HEK293 (cell line): Measurements from ENCODE around the gene ASIP.

Experiments used
- CTCF ChIA-PET: fragments of 350-600 bp; formaldehyde crosslinking; extraction: SDS; loops from one replicate; lab custom pipeline; 2021; ENCODE audit warnings: antibody characterized with exemption; lab: Yijun Ruan, JAX
- POLR2A ChIA-PET: fragments of 300-600 bp; formaldehyde crosslinking; extraction: SDS; loops from one replicate; lab custom pipeline; 2020; ENCODE audit warnings: antibody characterized with exemption, inconsistent platforms; lab: Yijun Ruan, JAX
- H3K27ac ChIP-seq: fragments of 200-500 bp; sonication (Bioruptor generic); 2 replicates; pipeline ENCODE4 v1.5.1; 2014; ENCODE audit warnings: low read depth, low read length, control low read depth, inconsistent platforms; ENCODE audit errors: extremely low read depth
- H3K36me3 ChIP-seq, 2 experiments: fragments of 200-500 bp in 1 of 2; sonication (Bioruptor generic) in 1 of 2; 1 replicate in 1 of 2; 2 replicates in 1 of 2; pipeline ENCODE4 v1.5.1; 2014 to 2017; ENCODE audit warnings: inconsistent platforms in 2 of 2, low read length in 2 of 2; ENCODE audit not compliant: control insufficient read depth in 2 of 2, insufficient read depth in 1 of 2
- H3K4me1 ChIP-seq: fragments of 200-500 bp; sonication (Bioruptor generic); 2 replicates; pipeline ENCODE4 v1.5.1; 2014; ENCODE audit warnings: mild to moderate bottlenecking, low read length, inconsistent platforms; ENCODE audit not compliant: control insufficient read depth, insufficient read depth
- H3K4me3 ChIP-seq: 2 replicates; pipeline ENCODE4 v1.5.1; 2011; ENCODE audit warnings: low read depth, mild to moderate bottlenecking, control low read depth, low read length, moderate library complexity
- H3K9me3 ChIP-seq: fragments of 200-500 bp; sonication (Bioruptor generic); 2 replicates; pipeline ENCODE4 v1.5.1; 2014; ENCODE audit warnings: low read depth, low read length, inconsistent platforms; ENCODE audit not compliant: control insufficient read depth, insufficient read depth
- GLI2 ChIP-seq: fragments of 450-650 bp; formaldehyde crosslinking; IDR thresholded peaks from 2 replicates; pipeline ENCODE4; 2017; ENCODE audit warnings: missing biosample characterization, missing genetic modification characterization, low read depth, borderline replicate concordance
- KLF9 ChIP-seq: fragments of 450-650 bp; formaldehyde crosslinking; IDR thresholded peaks from 2 replicates; pipeline ENCODE4 v1.5.1; 2016; ENCODE audit warnings: missing biosample characterization, missing genetic modification characterization, low read depth
- MYNN ChIP-seq: fragments of 450-650 bp; formaldehyde crosslinking; IDR thresholded peaks from 2 replicates; pipeline ENCODE4 v1.5.1; 2016; ENCODE audit warnings: missing biosample characterization, missing genetic modification characterization, borderline replicate concordance
- YY1 ChIP-seq: fragments of 450-650 bp; formaldehyde crosslinking; IDR thresholded peaks from 2 replicates; pipeline ENCODE4 v1.5.1; 2018; ENCODE audit warnings: missing biosample characterization, missing genetic modification characterization
- ZBTB8A ChIP-seq: fragments of 450-650 bp; formaldehyde crosslinking; IDR thresholded peaks from 2 replicates; pipeline ENCODE4 v1.5.1; 2016; ENCODE audit warnings: missing biosample characterization, missing genetic modification characterization
- ZFP37 ChIP-seq: fragments of 450-650 bp; formaldehyde crosslinking; IDR thresholded peaks from 2 replicates; pipeline ENCODE4 v1.5.1; 2016; ENCODE audit warnings: missing biosample characterization, missing genetic modification characterization
- ZNF23 ChIP-seq: fragments of 450-650 bp; formaldehyde crosslinking; IDR thresholded peaks from 2 replicates; pipeline ENCODE4 v1.5.1; 2016; ENCODE audit warnings: missing biosample characterization, missing genetic modification characterization, borderline replicate concordance
- ZNF24 ChIP-seq: fragments of 450-650 bp; formaldehyde crosslinking; IDR thresholded peaks from 2 replicates; pipeline ENCODE4 v1.5.1; 2016; ENCODE audit warnings: missing biosample characterization, missing genetic modification characterization
- ZNF292 ChIP-seq: fragments of 450-650 bp; formaldehyde crosslinking; IDR thresholded peaks from 2 replicates; pipeline ENCODE4 v1.5.1; 2016; ENCODE audit warnings: low read depth, missing biosample characterization, missing genetic modification characterization, borderline replicate concordance
- ZNF610 ChIP-seq: fragments of 450-650 bp; formaldehyde crosslinking; IDR thresholded peaks from 2 replicates; pipeline ENCODE4 v1.5.1; 2016; ENCODE audit warnings: missing biosample characterization, missing genetic modification characterization, borderline replicate concordance
- ZNF843 ChIP-seq: fragments of 450-650 bp; formaldehyde crosslinking; IDR thresholded peaks from 2 replicates; pipeline ENCODE4 v1.5.1; 2016; ENCODE audit warnings: missing biosample characterization, missing genetic modification characterization
- TF ChIP-seq, protein P1 (sequence below): fragments of 450-650 bp; formaldehyde crosslinking; IDR thresholded peaks from 2 replicates; pipeline ENCODE4 v1.5.1; 2016; ENCODE audit warnings: missing biosample characterization, missing genetic modification characterization
- TF ChIP-seq, protein P2 (sequence below): fragments of 450-650 bp; formaldehyde crosslinking; IDR thresholded peaks from 2 replicates; pipeline ENCODE4 v1.5.1; 2016; ENCODE audit warnings: missing biosample characterization, missing genetic modification characterization

ASIP gene

DNA sequence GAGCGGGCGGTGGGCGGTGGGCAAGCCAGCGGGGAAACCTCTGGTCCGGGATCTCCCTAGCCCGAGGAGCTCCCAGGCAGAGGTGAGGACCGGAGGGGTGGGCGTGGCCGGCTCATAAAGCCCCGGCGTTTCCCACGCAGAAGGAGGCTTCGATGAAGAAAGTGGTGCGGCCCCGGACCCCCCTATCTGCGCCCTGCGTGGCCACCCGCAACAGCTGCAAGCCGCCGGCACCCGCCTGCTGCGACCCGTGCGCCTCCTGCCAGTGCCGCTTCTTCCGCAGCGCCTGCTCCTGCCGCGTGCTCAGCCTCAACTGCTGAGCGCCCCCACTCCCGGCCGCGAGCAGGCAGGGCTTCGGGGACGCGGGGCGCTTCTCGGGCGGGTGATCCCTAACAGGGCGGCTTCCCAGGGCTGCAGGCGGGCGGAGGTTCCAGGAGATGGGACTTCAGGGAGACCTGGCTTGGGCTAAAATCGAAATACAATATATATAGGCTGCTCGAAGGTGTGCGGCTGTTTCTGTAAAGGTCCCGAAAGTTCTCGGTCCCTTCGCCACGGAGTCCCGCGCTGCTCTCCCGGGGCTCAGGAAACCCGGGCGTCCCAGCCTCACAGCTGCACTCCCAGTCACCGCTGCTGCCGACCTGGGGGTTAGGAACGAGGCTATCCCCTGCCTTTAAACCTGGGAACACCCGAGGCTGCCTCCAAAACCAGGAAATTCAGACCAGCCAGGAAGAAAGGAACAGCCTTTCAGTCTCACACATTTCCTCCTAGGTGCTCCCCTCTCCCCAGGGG is 27.8 kb downstream of the ASIP start:
- H3K9me3 ChIP-seq, result no peaks in the 10 kb centered on the region
- ChIA-PET POLR2A (no interaction called here), CTCF (no interaction called here)
- H3K4me3 ChIP-seq, result no peak overlapping the region
- TF ChIP-seq, protein P1, sequence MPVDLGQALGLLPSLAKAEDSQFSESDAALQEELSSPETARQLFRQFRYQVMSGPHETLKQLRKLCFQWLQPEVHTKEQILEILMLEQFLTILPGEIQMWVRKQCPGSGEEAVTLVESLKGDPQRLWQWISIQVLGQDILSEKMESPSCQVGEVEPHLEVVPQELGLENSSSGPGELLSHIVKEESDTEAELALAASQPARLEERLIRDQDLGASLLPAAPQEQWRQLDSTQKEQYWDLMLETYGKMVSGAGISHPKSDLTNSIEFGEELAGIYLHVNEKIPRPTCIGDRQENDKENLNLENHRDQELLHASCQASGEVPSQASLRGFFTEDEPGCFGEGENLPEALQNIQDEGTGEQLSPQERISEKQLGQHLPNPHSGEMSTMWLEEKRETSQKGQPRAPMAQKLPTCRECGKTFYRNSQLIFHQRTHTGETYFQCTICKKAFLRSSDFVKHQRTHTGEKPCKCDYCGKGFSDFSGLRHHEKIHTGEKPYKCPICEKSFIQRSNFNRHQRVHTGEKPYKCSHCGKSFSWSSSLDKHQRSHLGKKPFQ (tag by site-specific recombination), result no peak
- TF ChIP-seq GLI2 (tag by site-specific recombination), result no peak
- no peak for TF ChIP-seq ZNF292 (tag by site-specific recombination)
- TF ChIP-seq MYNN, result no peak
- H3K4me1 ChIP-seq, result no peaks in the 10 kb centered on the region
- H3K36me3 ChIP-seq, result peaks cover 0 to 18% of the 10 kb centered on the region in 2 experiments; a peak in 2 of 3 replicates
- H3K27ac ChIP-seq, result no peak overlapping the region

DNA sequence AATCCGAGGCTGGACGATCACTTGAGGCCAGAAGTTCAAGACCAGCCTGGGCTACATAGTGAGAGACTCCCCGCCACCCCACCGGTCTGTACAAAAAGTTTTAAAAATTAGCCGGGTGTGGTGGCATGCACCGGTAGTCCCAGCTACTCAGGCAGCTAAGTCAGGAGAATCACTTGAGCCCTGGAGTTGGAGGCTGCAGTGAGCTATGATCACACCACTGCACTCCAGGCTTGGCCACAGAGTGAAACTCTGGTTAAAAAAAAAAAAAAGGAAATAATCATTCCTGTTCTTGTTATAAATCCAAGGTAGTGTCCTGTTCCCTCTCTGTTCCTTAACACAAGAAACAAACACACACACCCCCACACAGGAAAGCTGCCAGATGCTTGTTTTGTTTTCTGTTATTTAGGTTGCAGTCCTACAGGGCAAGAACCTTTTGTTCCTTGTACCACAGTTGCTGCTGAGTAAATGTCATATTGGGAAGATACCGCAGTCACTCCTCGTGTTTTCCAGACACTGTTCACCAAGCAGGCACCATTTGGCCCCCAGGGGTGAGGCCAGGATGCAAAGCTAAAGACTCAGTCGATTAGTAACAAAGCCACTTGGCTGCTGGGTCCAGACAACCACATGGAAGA is 28.9 kb downstream of the ASIP start:
- no peaks in the 10 kb centered on the region for H3K4me1 ChIP-seq
- H3K27ac ChIP-seq, result no peak overlapping the region
- no peaks in the 10 kb centered on the region for H3K9me3 ChIP-seq
- CTCF ChIA-PET, result no interaction called here
- H3K36me3 ChIP-seq, result peaks cover under 1 to 20% of the 10 kb centered on the region in 2 experiments; a peak in 2 of 3 replicates
- no peak overlapping the region for H3K4me3 ChIP-seq
- POLR2A ChIA-PET, result no interaction called here
- TF ChIP-seq ZBTB8A (tag by site-specific recombination), result no peak
- no peak for TF ChIP-seq KLF9 (tag by site-specific recombination)
- no peak for TF ChIP-seq ZNF24 (tag by site-specific recombination)
- TF ChIP-seq ZNF843 (tag by site-specific recombination), result no peak
- TF ChIP-seq YY1 (tag by site-specific recombination), result no peak
- no peak for TF ChIP-seq ZFP37 (tag by site-specific recombination)
- TF ChIP-seq ZNF23 (tag by site-specific recombination), result no peak
- TF ChIP-seq ZNF610 (tag by site-specific recombination), result no peak

DNA sequence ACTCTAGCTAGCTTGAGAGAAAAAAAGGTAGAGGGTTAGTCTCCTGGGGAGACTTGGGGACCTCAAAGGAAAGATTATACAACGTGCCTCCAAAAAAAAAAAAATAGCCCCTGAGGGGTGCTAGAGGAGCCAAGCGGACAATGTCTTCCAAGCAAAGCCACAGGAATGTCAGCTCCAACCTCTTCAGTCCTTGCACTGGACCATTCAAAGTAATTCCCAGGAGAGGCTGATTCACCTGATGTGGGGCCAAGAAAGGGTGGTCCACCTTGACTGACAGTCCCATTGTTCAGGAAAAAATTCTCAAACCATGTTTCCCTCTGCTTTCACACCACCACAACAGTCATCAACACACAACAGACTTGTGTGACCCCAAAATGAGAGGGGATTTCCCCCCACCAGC is 30.7 kb downstream of the ASIP start:
- Histone ChIP-seq H3K9me3 (no peaks in the 10 kb centered on the region), H3K36me3 (peaks cover 6 to 38% of the 10 kb centered on the region in 2 experiments; a peak in 2 of 3 replicates), H3K27ac (no peak overlapping the region)
- POLR2A ChIA-PET, result interaction anchor here (1.1 kb wide), 1 partner anchor 91 kb away, joined by 4 read pairs; the partner anchor contains the start of gene ITCH
- CTCF ChIA-PET, result interaction anchor here (1.0 kb wide), 1 partner anchor 41 kb away, joined by 5 read pairs; no protein-coding TSS in a partner anchor
- TF ChIP-seq, protein P2, sequence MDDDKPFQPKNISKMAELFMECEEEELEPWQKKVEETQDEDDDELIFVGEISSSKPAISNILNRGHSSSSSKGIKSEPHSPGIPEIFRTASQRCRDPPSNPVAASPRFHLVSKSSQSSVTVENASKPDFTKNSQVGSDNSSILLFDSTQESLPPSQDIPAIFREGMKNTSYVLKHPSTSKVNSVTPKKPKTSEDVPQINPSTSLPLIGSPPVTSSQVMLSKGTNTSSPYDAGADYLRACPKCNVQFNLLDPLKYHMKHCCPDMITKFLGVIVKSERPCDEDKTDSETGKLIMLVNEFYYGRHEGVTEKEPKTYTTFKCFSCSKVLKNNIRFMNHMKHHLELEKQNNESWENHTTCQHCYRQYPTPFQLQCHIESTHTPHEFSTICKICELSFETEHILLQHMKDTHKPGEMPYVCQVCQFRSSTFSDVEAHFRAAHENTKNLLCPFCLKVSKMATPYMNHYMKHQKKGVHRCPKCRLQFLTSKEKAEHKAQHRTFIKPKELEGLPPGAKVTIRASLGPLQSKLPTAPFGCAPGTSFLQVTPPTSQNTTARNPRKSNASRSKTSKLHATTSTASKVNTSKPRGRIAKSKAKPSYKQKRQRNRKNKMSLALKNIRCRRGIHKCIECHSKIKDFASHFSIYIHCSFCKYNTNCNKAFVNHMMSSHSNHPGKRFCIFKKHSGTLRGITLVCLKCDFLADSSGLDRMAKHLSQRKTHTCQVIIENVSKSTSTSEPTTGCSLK (tag by site-specific recombination), result no peak
- TF ChIP-seq, all 188 proteins: peak for 0
- no peaks in the 10 kb centered on the region for H3K4me1 ChIP-seq
- H3K4me3 ChIP-seq, result no peak overlapping the region
